ENCODE measurements around the gene NMRK2. TPM values are rescaled to one million over a fixed set of nuclear protein-coding genes. Genes with fewer than 3 reads are reported as not detected.

The NMRK2 gene
- polyA plus RNA-seq, 4 donors = 0.43 to 6.8 (median 1.4) TPM

Other genes with a start within 250 kb of the NMRK2 start
- 10 to 100 TPM in 3 of 4 donors, 1 to 10 TPM in 1; 7.3 to 19.5 (median 13.5) TPM for gene PIP5K1C, start 232.6 kb upstream of the NMRK2 start, polyA plus RNA-seq
- 100 to 1,000 TPM in 2 of 4 donors, 10 to 100 TPM in 2; 74.5 to 385 (median 188) TPM for gene TJP3, start 224.7 kb upstream of the NMRK2 start, polyA plus RNA-seq
- gene APBA3, start 171.4 kb upstream of the NMRK2 start, polyA plus RNA-seq = 10 to 100 TPM; 13.1 to 20.8 (median 16.5) TPM
- 100 to 1,000 TPM in 2 of 4 donors, 10 to 100 TPM in 2; 54.1 to 170 (median 125) TPM for gene MRPL54, start 170.4 kb upstream of the NMRK2 start, polyA plus RNA-seq
- gene RAX2, start 160.8 kb upstream of the NMRK2 start, polyA plus RNA-seq = not detected
- gene MATK, start 146.7 kb upstream of the NMRK2 start, polyA plus RNA-seq = 10 to 100 TPM in 1 of 4 donors, 1 to 10 TPM in 3; 3.6 to 29.5 (median 6.5) TPM
- under 1 TPM in 2 of 4 donors, not detected in 2; 0.43 to 0.75 TPM for gene ZFR2, start 64.0 kb upstream of the NMRK2 start, polyA plus RNA-seq
- gene ATCAY, start 52.4 kb upstream of the NMRK2 start, polyA plus RNA-seq = 1 to 10 TPM in 1 of 4 donors, under 1 TPM in 2, not detected in 1; 0.27 to 3.0 (median 0.34) TPM
- 10 to 100 TPM; 41.7 to 72.4 (median 60.5) TPM for gene DAPK3, start 38.0 kb downstream of the NMRK2 start, polyA plus RNA-seq
- gene EEF2, start 52.4 kb downstream of the NMRK2 start, polyA plus RNA-seq = 1,000 to 10,000 TPM in 3 of 4 donors, 100 to 1,000 TPM in 1; 962 to 2,089 (median 1,615) TPM
- gene PIAS4, start 74.7 kb downstream of the NMRK2 start, polyA plus RNA-seq = 10 to 100 TPM; 10.8 to 30.4 (median 13.1) TPM
- 10 to 100 TPM; 14.3 to 35.6 (median 21.9) TPM for gene ZBTB7A, start 133.8 kb downstream of the NMRK2 start, polyA plus RNA-seq
- 100 to 1,000 TPM; 157 to 522 (median 388) TPM for gene MAP2K2, start 191.1 kb downstream of the NMRK2 start, polyA plus RNA-seq
- gene CREB3L3, start 220.6 kb downstream of the NMRK2 start, polyA plus RNA-seq = 100 to 1,000 TPM in 3 of 4 donors, 10 to 100 TPM in 1; 77.2 to 658 (median 308) TPM
- gene SIRT6, start 249.5 kb downstream of the NMRK2 start, polyA plus RNA-seq = 10 to 100 TPM; 24.1 to 48.1 (median 42.9) TPM
- gene ANKRD24, start 249.6 kb downstream of the NMRK2 start, polyA plus RNA-seq = 1 to 10 TPM; 1.6 to 3.1 (median 2.3) TPM

Data from small intestine (tissue), 4 donors.